Rectal smooth muscle tissue (tissue), 1 donor: Measurements from ENCODE around the gene ERBB4.
A peak's percentile ranks its signal among the peaks of the same experiment; 100 is the strongest.

Experiments
- H3K27ac ChIP-seq: one replicate; pipeline ENCODE4 v1.7.0; 2013; ENCODE audit warnings: low read depth, low read length, inconsistent platforms
- H3K27me3 ChIP-seq: one replicate; pipeline ENCODE4 v1.7.0; 2013; ENCODE audit warnings: low read length; ENCODE audit not compliant: control insufficient read depth, insufficient read depth
- H3K36me3 ChIP-seq: one replicate; pipeline ENCODE4 v1.7.0; 2013; ENCODE audit warnings: low read length; ENCODE audit not compliant: control insufficient read depth, insufficient read depth
- H3K4me1 ChIP-seq: one replicate; pipeline ENCODE4 v1.7.0; 2013; ENCODE audit warnings: low read length; ENCODE audit not compliant: control insufficient read depth, insufficient read depth
- H3K4me3 ChIP-seq: one replicate; pipeline ENCODE4 v1.7.0; 2013; ENCODE audit warnings: low read length
- H3K9ac ChIP-seq: one replicate; pipeline ENCODE4 v1.7.0; 2013; ENCODE audit warnings: low read length

ERBB4 gene

GRCh38 chr2:212536817-212537725, 1.5 kb downstream of the ERBB4 start:
- Histone ChIP-seq H3K36me3 (no peaks in the 10 kb centered on the region), H3K9ac (no peak overlapping the region), H3K27me3 (peaks cover 11% of the 10 kb centered on the region), H3K4me3 (peak overlapping the region; percentile 63), H3K27ac (no peak overlapping the region), H3K4me1 (no peaks in the 10 kb centered on the region)

- no peak overlapping the region for H3K9ac ChIP-seq
- H3K4me3 ChIP-seq: peak overlapping the region; percentile 63
- no peaks in the 10 kb centered on the region for H3K4me1 ChIP-seq
- H3K27me3 ChIP-seq: peaks cover 11% of the 10 kb centered on the region
- H3K27ac ChIP-seq: no peak overlapping the region
- H3K36me3 ChIP-seq: no peaks in the 10 kb centered on the region
Observed at GRCh38 chr2:212535996-212536816, 2.4 kb downstream of the ERBB4 start.

DNA sequence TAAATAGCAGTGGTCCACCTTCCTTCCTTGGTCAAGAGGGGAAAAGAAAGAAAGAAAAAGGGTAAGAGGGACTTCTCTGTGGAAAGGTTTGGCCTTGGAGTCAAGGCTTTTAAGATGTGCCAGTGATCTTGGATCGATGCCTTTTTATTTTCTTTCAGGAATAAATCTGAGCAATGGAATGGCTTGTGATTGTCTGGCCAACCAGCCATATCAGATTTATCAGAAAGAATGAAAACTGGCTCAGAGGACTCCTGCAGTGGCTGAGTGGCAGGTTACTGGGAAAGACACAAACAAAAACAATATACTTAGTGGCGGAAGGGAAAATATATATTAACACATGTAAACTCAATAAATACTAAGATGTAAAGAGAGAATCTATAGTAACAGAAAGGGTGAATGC, 4.3 kb downstream of the ERBB4 start:
- Histone ChIP-seq H3K4me3 (no peak overlapping the region), H3K27ac (no peak overlapping the region), H3K4me1 (no peaks in the 10 kb centered on the region), H3K9ac (no peak overlapping the region), H3K27me3 (peaks cover 11% of the 10 kb centered on the region), H3K36me3 (no peaks in the 10 kb centered on the region)

- Histone ChIP-seq H3K27ac (no peak overlapping the region), H3K27me3 (peaks cover 10% of the 10 kb centered on the region), H3K4me1 (no peaks in the 10 kb centered on the region), H3K9ac (no peak overlapping the region), H3K36me3 (no peaks in the 10 kb centered on the region), H3K4me3 (no peak overlapping the region)
Observed at GRCh38 chr2:212532585-212532984, 6.0 kb downstream of the ERBB4 start.

- H3K27me3 ChIP-seq: peaks cover 5% of the 10 kb centered on the region
- H3K9ac ChIP-seq: no peak overlapping the region
- no peaks in the 10 kb centered on the region for H3K4me1 ChIP-seq
- no peaks in the 10 kb centered on the region for H3K36me3 ChIP-seq
- no peak overlapping the region for H3K27ac ChIP-seq
- no peak overlapping the region for H3K4me3 ChIP-seq
Observed at GRCh38 chr2:212532087-212532486, 6.5 kb downstream of the ERBB4 start.

DNA sequence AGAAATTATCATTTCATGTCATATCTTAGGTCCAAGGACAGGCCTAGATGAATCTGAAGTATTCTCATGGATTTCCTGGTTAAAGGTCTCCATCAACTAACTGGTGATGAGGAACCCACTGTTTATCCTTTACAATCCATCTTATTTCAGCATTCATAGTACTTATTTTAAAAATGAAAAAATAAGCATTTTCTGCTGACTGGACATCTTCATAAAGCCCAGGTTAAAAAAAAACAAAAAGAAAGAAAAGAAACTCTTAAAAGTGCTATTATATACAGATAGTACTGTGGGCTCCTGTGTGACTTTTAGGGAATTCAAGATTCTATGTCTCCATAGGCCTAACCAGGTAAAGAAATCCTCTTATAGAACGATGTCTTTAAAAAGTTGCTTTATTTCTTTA, 7.1 kb downstream of the ERBB4 start:
- Histone ChIP-seq H3K27ac (no peak overlapping the region), H3K27me3 (no peaks in the 10 kb centered on the region), H3K9ac (no peak overlapping the region), H3K36me3 (no peaks in the 10 kb centered on the region), H3K4me1 (no peaks in the 10 kb centered on the region), H3K4me3 (no peak overlapping the region)

DNA sequence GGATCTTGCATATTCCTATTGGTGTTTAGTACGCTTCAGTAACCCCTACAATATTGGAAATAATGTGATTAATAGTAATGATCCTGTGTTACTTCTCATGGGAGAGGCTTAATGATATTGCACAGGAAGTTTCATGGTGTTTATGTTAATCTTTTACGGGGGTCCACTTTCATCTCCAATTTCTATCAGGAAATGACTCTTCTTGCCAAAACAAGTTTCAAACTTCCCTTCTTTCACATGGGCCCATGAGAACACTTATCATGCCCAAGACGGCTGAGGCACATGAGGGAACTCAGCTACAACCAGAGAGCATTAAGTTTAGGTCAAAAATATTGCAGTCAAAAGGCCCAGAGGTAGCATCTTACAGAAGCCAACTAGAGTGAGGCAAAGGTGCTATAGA, 7.6 kb downstream of the ERBB4 start:
- no peak overlapping the region for H3K27ac ChIP-seq

GRCh38 chr2:212530373-212530772, 8.2 kb downstream of the ERBB4 start:
- no peaks in the 10 kb centered on the region for H3K27me3 ChIP-seq
- no peak overlapping the region for H3K27ac ChIP-seq
- H3K36me3 ChIP-seq: no peaks in the 10 kb centered on the region
- no peak overlapping the region for H3K9ac ChIP-seq
- no peaks in the 10 kb centered on the region for H3K4me1 ChIP-seq
- no peak overlapping the region for H3K4me3 ChIP-seq

More for the DNA sequence above, 7.6 kb downstream of the ERBB4 start:
- no peaks in the 10 kb centered on the region for H3K36me3 ChIP-seq
- H3K4me1 ChIP-seq: no peaks in the 10 kb centered on the region
- no peak overlapping the region for H3K4me3 ChIP-seq
- no peaks in the 10 kb centered on the region for H3K27me3 ChIP-seq
- no peak overlapping the region for H3K9ac ChIP-seq

DNA sequence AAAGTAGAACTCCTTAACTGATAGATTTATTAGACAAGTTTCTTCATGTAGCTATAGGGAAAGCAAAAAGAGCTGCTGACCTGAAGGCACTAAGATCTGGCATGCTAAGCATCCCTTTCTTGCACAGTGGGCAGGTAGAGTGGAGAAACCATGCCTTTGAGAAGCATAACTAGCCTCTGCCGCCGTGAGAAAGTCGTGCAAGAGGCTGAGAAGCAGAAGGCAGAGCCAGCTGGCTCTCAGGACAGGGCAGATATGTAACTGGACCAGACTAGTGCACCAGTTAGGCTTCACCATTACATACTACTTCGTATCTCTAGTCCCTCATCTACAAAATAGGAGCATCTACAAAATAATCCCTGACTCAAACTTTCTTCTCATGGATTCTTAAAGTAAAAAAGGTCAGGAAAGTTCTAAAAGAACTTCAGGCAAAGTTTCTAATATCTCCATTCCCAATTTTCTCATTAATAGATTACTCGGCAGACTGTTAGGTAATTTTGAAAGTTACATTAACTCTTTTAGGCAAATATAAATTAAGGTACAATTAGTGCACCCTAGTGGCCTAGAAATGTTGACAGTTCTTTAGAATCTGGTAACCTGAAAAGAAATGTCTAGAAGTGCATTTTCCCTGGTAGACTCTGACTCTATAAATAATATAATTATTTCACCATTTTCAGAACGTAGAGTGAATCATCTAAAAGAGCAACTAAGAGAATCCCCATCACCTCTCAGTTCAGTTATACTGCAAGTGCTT, 10.3 kb downstream of the ERBB4 start:
- no peak overlapping the region for H3K4me3 ChIP-seq
- H3K9ac ChIP-seq: no peak overlapping the region
- no peaks in the 10 kb centered on the region for H3K27me3 ChIP-seq
- no peaks in the 10 kb centered on the region for H3K36me3 ChIP-seq
- H3K27ac ChIP-seq: no peak overlapping the region
- no peaks in the 10 kb centered on the region for H3K4me1 ChIP-seq

GRCh38 chr2:212526059-212526458, 12.5 kb downstream of the ERBB4 start:
- H3K4me1 ChIP-seq: no peaks in the 10 kb centered on the region
- H3K9ac ChIP-seq: no peak overlapping the region
- H3K36me3 ChIP-seq: no peaks in the 10 kb centered on the region
- H3K27me3 ChIP-seq: no peaks in the 10 kb centered on the region
- H3K27ac ChIP-seq: no peak overlapping the region
- H3K4me3 ChIP-seq: no peak overlapping the region

GRCh38 chr2:212523756-212524155, 14.8 kb downstream of the ERBB4 start:
- H3K27me3 ChIP-seq: no peaks in the 10 kb centered on the region
- H3K4me3 ChIP-seq: no peak overlapping the region
- no peaks in the 10 kb centered on the region for H3K4me1 ChIP-seq
- no peaks in the 10 kb centered on the region for H3K36me3 ChIP-seq
- no peak overlapping the region for H3K9ac ChIP-seq
- no peak overlapping the region for H3K27ac ChIP-seq

GRCh38 chr2:212520340-212520739, 18.3 kb downstream of the ERBB4 start:
- H3K9ac ChIP-seq: no peak overlapping the region
- no peaks in the 10 kb centered on the region for H3K36me3 ChIP-seq
- no peak overlapping the region for H3K4me3 ChIP-seq
- H3K27ac ChIP-seq: no peak overlapping the region
- no peaks in the 10 kb centered on the region for H3K4me1 ChIP-seq
- no peaks in the 10 kb centered on the region for H3K27me3 ChIP-seq
